ENCODE measurements around the gene NFAM1.

- TF ChIP-seq CTCF (IDR thresholded peaks at IDR 0.05): no peak
- TF ChIP-seq ZFX (IDR thresholded peaks at IDR 0.05; ENCODE audit: borderline replicate concordance): no peak
These were observed 40.5 kb upstream of the NFAM1 start for GRCh38 chr22:42472671-42473070.

All from 22Rv1 (cell line).